Measurements from ENCODE around the gene AP3S2.

Gene AP3S2

GRCh38 chr15:89812847-89813320 is 80.9 kb downstream of the AP3S2 start:
- no peak for DNase-seq

DNA sequence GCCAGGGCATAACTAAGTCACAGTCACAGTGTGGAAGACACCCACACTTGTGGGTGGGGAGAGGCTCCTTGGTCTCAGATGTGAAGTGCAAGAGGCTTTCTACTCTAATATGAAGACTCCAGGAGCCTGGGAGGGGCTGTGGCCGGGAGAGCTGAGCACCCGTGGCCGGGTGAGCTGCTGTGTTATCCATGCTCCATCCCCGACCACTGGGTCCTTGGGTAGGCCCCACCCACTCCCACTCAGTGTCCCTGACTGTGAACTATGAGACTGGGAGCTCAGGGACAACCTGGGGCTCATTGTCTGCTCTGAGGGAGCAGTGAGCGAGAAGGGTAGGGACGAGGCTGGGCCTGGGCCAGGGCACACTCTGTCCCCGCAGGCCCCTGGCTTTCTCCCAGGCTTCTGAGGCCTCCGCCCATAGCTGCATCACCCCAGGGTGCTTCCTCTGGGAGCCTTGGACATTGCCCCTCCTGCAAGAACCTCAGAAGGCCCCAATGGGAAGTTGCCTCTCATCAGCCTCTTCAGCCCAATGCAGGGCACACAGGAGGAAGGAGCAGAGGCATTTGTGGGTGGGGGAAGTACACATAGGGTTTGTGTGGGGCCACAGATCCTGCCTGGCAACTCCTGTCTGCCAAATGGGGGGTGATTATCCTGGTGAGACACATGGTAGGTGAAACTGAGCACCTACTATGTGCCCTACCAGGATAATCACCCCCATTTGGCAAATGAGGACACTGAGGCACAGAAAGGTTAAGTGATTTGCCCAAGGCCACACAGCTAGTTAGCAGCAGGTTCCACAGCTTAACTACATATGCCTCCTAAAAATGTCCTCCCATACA is 81.6 kb downstream of the AP3S2 start:
- DNase-seq = no peak

DNA sequence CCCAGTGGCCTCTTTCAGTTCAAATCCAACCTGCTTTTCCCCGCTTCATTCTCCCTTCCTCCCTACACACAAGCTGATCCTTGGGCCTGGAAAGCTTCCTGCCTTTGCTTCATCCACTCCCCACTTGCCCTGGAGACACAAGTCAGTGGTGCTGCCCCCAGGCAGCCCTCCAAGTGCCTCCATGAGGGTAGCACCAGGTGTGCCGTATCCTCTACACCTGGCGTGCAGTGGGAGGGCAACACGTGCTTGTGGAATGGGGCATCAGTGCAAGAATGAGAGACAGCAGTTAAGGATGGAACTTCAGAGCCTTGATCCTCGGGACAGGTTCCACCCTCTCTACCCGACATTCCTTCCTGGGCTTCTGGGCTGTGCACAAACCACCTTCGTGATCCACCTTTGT is 83.0 kb downstream of the AP3S2 start:
- no peak for DNase-seq

GRCh38 chr15:89809787-89810148 is 84.0 kb downstream of the AP3S2 start:
- no peak for DNase-seq

GRCh38 chr15:89809093-89809786 is 84.6 kb downstream of the AP3S2 start:
- DNase-seq = no peak

DNA sequence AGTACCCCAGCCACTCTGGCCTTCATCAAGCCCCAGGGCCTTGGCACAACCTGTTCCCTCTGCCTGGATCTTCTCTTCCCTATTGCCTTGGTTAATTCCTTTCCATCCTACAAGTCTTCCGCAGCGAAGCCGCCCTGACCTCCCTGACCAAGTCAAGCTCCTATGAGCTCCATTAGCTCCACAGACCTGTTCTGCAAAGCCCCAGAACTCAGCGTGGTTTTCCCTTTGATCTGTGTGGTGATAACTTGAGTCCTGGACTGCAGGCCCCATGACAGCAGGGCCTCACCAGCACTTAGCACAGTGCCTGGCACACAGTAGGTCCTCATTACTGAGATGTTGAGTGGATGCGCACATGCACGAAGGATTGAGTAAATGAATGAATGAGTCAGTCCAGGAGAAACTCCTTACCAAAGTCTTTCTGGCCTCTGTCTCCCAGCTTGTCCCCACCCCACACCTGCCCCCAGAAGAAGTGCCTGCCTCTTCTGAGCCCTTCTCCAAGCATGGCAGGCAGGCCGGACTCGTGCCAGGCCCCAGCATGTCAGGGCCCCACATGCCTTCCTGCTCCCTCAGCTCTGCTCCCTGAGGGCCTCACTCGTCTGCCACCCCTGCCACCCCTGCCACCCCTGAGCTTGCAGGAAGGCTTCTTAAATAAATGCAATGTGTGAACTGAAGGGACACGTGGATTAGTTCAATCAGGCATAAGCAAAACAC is 85.5 kb downstream of the AP3S2 start:
- no peak for DNase-seq

- DNase-seq = no peak
Observed at GRCh38 chr15:89807689-89808088, 86.1 kb downstream of the AP3S2 start.

DNA sequence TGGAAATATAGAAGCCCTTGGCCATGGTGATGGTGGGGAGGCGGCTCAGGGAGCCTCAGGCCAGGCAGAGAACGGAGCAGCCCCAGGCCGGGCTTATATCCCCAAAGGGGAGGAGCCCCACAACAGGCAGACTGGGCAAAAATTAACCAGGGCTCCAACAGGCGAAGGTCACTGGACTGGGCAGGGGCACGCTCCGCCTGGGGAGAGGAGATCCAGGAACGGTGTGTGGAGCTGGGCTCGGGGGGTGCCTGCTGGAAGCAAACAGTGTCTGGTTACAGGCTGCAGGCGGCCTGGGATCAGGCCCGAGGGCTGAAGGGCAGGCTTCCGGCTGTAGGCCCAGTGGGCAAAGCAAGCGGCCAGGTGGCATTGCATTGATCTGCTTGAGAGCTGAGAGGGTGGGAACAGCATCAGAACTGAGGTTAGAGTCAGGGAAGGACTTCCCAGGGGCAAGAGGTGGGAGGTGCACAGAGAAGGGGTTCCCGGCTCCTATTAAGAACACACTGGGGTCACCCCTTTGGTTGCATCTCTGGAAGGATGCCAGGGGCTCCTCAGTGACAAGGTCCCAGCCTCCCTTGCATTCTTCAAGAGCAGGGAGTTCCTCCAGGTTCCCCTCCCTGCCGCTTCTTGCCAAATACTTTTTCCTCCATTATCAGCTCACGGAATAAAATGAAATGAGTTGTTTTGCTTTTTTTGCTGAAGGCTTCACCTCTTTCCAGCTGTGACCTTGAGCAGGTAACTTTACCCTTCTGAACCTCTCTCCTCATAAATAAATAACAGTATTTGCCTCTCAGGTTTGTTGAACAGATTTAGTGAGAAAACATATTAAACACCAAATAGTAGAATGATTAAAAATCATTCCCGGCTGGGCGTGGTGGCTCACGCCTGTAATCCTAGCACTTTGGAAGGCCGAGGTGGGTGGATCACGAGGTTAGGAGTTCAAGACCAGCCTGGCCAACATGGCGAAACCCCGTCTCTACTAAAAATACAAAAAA is 86.9 kb downstream of the AP3S2 start:
- no peak for DNase-seq

- no peak for DNase-seq
Observed at GRCh38 chr15:89806210-89806558, 87.6 kb downstream of the AP3S2 start.

DNA sequence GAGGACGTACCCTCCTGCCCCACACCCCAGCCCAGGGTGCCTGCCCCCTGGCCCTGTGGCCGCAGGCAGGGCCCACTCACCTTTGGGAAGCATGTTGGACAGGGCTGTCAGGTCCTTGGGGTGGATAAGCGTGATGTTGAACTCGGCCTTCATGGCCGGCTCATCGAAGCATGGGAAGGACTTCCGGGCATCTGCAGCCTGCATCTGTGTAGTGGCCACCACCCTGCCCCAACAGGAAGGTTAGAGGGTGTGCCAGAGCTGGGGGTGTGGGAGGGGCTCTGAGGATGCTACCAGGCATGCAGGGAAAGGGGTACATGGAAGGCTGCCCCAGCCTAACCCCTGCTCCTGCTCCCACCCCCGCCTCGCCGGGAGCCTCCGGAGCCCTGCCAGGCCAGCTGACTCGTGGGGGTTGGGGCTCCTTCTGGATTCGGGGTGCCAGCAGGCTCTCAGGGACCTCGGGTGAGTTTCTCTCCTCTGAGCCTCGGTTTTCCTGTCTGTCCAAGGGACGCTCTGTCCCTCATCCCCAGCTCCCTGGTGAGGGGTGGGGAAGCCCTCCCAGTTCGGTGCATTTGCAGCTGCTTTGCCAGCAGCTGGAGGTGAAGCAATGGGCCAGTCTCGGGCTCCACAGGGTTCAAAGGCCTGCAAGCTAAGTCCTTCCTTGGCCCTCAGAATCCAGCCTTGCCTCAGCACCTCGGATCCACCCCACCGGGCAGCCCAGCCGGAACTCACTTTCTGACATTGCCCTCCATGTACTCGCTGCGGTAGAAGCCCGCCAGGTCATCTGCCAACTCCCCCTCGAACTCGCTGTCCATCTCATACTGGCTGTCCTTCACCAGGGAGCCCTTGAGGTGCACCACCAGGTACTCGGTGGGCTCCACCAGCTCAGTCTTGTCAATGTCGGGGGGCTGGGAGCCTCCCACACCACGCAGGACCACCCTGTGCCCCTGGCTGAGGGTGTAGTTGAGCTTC is 88.3 kb downstream of the AP3S2 start:
- DNase-seq = no peak

DNA sequence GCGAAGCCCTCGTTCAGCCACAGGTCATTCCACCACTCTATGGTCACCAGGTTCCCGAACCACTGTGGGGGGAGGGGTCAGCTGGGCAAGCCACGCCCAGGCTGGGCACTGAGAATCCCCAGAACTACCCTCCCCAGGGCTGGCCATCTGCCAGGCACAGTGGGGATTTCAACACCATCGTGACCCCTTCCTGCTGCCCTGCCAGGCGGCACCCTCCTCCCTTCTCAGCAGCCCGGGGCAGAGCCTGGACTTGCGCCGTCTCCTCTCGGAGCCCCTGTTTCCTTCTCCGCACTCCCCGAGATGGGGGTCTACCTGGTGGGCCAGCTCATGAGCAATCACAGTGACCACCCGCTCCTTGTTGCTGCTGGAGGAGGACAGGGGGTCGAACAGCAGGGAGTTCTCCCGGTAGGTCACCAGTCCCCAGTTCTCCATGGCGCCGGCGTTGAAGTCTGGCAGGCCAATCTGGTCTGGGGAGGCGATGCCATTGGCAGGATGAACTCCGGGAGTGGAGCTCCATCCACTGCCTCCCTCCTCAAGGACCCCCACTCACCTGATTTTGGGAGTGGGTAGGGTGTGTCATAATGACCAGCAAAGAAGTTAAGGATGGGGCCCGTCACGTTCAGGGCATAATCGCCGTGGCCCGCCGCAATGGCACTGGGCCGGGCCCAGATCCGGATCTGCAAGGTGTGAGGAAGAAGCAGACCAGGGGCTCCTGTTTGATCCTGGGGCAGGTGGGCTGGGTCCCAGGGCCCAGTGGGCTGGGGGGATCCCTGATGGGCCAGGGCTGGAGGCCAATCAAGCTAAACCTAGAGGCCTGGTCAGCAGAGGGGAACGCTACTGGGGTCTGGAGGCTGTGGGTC is 89.6 kb downstream of the AP3S2 start:
- DNase-seq = no peak

DNA sequence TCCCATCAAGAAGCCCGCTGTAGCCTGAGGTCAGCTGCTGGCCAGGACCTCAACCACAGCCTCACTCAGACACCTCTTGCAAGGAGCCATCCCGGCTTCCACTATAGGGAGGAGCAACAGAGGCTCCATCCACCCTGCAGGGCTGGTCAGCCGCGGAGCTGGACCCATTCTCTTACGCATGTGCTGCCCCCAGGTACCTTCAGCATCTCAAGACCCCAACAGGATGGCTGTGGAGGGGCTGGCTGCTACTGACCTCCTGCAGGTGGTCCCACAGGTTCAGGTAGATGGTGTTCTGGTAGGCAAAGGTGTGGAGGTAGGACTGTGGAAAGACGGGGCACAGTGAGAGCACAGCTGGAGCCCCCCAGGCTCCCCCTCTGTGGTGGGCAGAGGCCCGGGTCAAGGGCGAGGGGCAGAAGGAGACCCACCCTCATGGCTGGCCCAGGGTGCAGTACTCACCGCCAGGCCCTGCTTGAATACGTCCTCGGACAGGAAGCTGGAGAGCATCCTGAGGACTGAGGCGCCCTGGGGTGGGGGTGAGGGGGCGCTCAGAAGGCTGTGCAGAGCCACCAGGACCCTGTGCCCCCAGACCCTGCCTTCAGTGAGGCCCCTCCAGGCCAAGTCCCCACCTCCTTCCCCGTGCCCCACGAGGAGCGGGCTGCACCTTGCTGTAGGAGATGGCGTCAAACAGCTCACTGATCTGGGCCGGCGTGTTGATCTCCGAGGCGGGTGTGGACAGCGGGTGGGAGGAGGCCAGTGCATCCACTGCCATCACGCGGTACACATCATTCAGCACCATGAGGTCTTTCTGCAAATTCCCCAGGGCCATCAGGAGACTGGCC is 90.6 kb downstream of the AP3S2 start:
- no peak for DNase-seq

DNA sequence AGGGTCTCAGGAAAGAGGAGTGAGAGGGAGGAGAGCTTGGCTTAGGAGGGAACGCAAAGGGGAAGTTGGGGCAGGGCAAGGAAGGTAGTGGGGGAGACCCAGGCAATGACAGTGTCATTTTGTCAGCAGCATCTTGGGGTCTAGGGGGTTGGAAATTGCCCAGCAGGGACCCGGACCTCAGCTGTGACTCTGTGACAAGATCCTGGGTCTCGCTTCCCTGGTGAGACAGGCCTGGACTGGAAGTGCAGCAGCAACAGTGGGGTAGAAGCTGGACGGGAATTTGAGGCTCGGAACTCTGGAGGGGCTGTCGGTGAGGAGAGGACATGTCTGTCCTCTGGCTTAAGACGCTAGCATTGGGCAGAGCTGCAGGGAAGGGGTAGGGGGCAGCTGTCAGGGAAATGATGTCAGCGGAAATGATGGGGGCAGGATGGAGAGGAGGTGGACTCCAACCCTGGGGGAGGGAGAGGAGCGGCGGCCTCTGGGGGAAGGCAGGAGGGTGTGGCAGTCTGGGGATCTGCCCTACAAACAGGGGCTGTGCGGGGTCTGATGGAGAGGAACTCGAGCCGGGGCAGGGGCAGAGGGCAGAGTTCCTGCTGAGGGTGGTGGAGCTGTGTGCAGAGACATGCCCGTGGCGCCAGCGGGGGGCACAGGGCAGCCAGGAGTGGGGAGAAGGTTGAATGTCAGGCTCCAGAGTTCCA is 91.4 kb downstream of the AP3S2 start:
- DNase-seq = no peak

GRCh38 chr15:89801471-89802195 is 92.2 kb downstream of the AP3S2 start:
- DNase-seq = no peak

DNA sequence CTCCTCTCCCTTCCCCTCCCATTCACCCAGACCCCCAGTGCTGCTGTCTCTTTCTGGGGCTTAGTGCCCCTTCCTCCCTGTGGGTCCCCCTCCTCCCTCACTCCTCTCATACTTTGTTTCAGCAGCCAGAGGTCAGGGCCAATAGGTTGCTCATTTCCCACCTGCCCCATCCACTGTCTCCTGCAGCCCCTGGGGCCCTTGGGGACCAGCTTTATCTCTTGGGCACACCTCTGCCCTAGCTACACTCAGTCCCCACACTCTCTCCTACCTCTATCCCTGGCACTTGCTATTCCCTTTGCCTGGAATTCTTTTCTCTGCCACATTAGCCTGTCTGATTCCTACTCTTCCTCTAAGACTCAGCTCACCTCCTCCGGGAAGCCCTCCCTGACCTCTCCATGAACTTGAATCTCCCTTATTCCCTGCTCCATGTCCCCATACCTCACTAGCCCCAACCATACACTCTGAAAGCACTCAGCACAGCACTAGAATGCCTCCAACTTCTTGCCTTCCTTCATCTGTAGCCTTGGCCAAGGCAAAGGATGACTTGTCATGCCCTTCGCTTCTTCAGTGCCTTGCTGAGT is 93.8 kb downstream of the AP3S2 start:
- DNase-seq = no peak

- no peak for DNase-seq
Observed at GRCh38 chr15:89799011-89799911, 94.5 kb downstream of the AP3S2 start.
